Suppressor macrophage treated with lipopolysaccharide for 4 hours (primary cell): Measurements from ENCODE around the gene DNAJB8.
A peak's percentile ranks its signal among the peaks of the same experiment; 100 is the strongest.

ENCODE experiments used
- DNase-seq: peaks from one replicate; pipeline ENCODE4 v3.0.0-alpha.2; 2020

The DNAJB8 gene

DNA sequence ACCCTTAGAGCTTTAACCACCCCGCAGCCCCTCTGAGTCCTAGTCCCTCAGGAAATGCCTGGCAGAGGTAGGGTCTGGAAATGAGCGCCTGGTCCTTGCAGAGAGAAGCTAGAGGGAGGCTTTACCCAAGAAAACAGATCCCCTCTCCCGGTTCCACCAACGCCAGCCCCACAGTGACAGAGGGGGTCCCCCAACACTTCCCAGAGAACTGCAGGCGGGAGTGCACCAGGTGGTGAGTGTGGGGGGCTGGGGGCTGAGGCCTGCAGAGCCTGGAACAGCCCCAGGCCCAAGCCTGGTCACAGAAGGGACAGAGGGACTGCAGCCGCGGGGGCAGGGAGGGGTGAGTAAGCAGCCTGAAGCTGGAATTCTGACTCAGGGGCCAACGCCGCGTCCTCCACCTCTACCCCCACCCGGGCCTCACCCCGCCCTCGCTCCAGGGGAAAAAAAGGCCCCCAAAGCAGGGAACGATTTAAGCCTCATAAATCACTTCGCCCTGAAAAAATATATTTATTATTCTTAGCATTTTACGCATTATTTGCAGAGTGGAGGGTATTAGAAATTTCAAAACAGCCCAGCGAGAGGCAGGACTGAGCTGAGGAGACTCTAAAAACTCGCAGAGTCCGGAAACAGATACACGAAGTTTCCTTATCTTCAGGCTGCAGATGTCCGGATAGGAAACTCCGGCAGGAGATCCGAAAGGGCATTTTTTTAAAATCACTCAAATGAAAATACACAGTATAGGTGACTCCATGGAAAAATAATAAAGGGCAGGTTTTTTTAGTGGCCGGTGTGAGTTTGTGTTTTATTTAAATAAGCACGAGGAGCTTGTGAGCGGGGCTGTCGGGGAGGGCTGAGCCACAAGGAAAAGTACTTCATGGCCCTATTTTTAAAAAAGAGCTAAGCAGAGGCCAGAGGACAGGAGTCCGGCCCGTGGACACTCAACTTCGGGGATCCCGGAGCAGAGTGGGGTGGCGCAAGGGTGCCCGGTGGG, 16.3 kb upstream of the DNAJB8 start:
- peak; percentile 38 for DNase-seq

DNA sequence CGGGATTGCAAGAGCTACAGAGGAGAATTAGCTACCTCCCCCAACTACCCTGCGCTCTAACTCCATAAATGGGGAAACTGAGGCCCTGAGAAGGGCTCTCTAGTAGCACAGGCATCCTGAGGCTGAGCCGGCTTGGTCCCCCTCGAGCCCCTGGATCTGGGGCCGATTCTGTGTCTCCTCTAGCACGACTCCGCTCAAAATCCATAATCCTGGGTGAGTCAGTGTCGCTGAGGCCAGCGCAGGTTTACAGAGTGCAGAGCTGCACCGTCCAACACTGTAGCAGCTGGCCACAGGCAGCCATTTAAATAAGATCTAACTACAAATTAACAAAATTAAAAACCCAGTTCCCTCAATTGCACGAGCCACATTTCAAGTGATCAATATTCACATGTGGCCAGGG, 15.5 kb upstream of the DNAJB8 start:
- no peak for DNase-seq

DNA sequence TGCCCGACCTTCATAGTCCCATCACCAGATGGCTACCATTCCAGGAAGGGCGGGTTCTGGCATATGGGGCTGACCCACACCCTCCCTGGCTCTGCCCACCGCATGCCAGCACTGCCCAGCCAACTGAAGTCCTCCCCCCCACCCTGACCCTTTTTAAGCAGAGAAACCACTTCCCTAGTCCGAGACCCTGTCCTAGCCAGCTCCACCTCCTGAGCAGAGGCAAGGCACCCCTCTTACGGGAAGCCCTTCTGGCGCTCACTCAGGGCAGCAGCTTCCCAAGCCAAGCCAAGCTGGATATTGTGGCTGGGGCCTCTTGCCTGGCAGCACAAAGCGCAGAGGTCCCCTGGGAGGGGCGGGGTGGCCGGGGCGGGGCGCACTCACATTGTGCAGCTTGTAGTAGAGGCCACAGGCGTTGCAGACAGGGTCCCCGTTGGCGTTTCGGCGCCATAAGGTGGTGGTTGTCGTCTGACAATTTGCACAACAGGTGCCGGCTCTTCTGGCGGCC, 14.8 kb upstream of the DNAJB8 start:
- no peak for DNase-seq

DNA sequence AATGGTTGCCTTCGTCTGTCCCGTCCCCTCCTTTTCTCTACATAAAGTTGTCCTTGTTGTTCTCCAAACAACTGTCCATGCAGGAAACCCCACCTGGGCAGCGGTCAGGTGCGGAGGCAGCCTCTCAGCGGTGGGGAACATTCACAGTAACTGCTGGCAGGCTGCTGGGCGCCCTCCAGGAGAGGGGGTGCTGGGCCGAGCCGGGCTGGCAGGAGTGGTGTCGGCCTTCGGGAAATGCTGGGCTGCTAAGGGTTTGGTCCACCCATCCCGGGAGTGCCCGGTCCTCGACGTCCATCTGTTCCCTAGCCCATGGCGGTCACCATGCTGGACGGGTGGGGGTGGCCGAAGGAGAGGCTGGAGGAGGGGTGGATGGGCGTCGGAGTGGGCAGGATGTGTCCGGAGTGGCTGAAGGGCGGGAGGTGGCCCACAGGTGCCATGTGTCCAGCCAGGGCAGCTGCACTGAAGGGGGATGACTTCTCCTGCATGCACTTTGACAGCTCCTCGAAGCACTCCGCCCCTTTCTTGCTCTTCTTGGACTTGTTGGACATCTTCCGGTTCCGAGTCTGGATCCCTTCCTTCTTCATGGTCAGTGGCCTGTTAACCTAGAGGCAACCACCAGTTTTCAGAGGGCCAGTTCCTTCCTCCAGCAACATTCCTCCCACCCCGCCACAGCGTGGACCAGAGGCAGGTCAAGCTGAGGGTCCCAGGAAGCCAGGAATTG, 14.2 kb upstream of the DNAJB8 start:
- no peak for DNase-seq

- DNase-seq, result no peak
These were observed 13.6 kb upstream of the DNAJB8 start for GRCh38 chr3:128480278-128480677.

DNA sequence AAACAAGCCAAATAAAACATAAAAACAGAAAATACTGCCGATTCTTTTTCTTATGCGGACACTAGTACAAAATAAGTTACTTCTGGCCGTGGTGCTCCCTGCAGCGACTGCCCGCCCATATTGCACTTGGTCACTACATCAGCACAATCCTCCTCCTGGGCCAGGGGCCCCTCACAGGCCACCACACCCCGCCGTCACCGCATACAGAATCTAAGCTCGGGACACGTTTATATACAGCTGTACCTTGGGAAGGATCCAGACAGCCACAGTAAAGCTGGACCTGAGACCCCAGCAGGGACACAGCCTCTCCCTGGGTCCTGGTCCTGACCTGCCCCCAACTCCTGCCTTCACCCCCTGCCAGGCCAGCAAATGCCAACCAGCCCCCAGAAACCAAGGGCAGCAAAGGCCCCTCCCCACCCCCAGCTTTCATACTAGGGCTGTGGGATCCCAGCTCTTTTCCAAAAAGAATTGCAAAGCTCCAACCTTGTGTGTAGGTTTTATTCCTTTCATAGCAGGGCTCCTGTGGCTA, 12.9 kb upstream of the DNAJB8 start:
- no peak for DNase-seq

- DNase-seq, result no peak
These were observed 12.2 kb upstream of the DNAJB8 start for GRCh38 chr3:128478576-128479506.

DNA sequence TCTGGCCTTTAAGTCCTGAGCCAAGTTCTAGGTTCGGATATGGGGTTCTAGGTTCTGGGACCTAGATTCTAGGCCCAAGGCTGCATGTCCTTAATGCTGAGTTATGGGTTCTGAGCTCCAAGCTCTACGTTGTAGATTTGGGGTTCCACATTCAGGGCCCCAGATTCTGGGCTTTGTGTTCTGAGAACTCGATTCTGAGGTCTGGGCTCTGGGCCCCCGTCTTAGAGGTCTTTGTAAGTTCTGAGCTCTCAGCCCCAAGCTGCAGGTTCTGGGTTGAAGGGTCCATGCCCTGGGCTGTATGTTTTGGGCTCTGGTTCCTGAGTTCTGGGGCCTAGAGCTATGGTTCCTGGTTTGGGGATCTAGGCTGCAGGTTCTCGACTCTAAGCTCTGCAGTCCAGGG, 10.0 kb upstream of the DNAJB8 start:
- DNase-seq, result no peak

DNA sequence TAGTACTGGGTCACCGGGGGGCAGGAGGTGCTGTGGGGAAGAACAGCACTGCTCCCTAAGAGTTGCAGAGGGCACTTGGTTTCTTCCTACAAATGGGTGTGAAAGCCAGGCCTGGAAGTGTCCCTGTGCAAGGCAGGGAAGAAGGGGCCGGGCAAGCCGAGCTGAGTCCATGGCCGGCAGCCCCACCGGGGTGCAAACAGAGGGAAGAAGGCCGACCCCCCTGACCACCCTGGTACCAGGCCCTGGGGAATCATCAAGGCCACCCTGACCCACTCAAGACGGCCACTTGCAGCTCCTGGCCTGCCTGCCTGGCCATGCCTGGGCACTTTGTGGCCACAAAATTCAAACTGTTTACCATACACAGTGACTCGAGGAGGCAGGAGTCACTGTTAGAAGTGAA, 8.7 kb upstream of the DNAJB8 start:
- DNase-seq, result no peak

- DNase-seq, result no peak
These were observed 7.0 kb upstream of the DNAJB8 start for GRCh38 chr3:128473737-128474136.

DNA sequence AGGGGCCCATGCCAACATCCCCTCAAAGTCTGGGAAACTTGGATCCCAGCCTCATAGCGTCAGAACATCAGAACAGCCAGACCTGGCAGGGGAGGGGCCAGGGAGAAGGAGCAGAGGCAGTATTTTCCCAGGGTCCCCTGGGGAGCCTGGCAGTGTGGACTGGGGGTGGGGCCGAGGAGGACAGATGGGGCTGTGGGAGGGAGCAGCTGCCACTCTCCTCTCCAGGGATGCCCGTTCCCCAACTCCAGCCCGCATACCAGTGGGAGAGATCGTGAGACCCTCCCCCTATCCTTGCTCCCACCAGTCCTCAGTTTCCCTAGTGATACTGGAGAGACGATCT, 6.5 kb upstream of the DNAJB8 start:
- DNase-seq, result no peak

DNA sequence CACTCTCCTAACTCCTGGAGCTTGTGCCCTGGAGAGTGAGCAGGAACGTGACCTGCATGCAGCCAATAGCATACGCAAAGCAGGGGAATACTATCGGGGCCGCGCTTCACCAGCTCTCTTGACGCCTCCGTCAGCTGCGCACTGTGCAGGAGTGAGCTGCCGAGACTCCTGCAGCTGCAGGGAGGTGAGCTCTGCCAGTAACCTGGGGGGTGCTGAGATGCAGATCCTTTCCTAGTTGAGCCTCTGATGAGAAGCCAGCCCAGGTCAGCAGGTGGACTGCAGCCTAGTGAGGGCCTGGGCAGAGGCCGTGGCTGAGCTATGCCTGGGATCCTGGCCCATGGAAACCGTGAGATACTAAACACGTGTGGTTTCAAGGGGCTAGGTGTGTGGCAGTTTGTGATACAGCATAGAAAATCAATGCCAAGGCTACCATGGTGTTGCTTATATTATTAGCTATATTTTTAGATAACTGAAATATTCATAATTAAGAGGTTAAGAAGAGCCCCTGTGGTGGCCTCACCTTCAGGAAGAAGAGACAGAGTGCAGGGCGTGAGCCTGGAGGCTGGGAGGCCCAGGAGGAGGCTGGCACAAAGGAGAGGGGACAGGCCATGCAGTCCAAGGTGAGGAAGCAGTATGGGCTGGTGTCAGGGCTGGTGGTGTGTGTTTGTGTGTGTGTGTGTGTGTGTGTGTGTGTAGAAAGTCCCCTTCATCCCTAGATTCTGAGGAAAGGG, 5.9 kb upstream of the DNAJB8 start:
- no peak for DNase-seq

- no peak for DNase-seq
These were observed 5.0 kb upstream of the DNAJB8 start for GRCh38 chr3:128471720-128472119.

- DNase-seq, result no peak
These were observed 4.4 kb upstream of the DNAJB8 start for GRCh38 chr3:128471110-128471509.

GRCh38 chr3:128470134-128470899, 3.6 kb upstream of the DNAJB8 start:
- no peak for DNase-seq

- no peak for DNase-seq
These were observed 2.9 kb upstream of the DNAJB8 start for GRCh38 chr3:128469556-128469955.

DNA sequence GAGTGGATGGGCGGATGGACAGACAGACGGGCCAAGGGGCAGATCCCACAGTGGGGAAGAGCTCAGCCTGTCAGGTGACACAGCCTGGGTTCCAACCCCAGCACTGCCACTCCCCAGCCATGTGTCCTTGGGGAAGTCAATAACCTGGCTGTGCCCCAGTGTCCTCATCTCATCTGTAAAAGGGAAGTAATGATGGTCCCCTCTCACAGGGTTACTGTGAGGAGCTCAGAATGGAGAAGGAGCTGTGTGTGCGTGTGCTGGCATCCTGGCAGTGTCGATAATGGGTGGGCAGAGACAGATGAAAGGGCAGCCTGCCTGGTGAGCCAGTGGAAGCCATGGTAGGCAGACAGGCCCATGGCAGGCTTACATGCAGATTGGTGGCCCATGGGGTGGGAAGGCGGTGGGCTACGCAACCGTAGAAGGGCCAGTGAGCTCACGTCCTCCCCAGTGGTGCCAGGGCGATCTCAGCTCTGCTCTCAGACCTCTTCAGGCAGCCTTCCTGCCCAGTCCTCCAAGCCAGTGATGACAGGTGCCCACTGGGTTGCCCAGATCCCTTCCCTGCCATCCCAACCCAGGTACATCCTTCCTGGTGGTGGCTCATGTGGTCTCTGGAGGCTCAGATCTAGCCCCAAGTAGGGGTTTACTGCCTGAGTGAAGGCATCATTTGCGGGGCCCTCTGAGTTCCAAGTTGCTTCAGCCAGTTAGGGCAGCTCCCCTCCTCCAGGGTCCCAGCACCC, 2.3 kb upstream of the DNAJB8 start:
- no peak for DNase-seq

DNA sequence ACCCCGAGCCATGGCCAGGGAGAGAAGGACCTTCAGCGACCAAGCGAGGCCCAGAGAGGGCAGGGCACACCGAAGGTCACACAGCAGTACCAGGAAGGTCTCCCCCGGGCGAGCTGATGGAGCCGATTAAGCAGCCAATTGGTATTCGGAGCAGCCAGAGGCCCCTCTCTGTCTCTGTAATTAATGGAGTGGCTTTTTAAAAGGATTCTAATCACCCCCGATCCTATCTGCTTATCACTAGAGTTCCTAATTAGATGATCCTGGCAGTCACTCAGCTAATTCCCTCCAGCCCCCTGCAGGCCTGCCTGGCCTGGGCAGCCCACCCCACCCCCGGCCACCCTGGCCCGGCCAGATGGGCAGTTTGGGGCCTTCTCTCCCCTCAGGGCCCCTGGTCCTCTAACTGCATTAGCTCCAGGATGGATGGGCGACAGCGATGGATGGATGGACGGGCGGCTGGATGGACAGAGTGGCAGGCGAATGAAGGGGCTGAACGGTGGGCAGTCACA, 1.6 kb upstream of the DNAJB8 start:
- no peak for DNase-seq

- no peak for DNase-seq
These were observed 2.0 kb downstream of the DNAJB8 start for GRCh38 chr3:128464702-128465101.

- DNase-seq, result no peak
These were observed 2.5 kb downstream of the DNAJB8 start for GRCh38 chr3:128464188-128464587.
